ENCODE results near the gene ACOX1. TPM values are rescaled to one million over a fixed set of nuclear protein-coding genes. Genes with fewer than 3 reads are reported as not detected.

Gene ACOX1
- total RNA-seq, 1 donor from 2014 or later: 65.8 TPM

DNA sequence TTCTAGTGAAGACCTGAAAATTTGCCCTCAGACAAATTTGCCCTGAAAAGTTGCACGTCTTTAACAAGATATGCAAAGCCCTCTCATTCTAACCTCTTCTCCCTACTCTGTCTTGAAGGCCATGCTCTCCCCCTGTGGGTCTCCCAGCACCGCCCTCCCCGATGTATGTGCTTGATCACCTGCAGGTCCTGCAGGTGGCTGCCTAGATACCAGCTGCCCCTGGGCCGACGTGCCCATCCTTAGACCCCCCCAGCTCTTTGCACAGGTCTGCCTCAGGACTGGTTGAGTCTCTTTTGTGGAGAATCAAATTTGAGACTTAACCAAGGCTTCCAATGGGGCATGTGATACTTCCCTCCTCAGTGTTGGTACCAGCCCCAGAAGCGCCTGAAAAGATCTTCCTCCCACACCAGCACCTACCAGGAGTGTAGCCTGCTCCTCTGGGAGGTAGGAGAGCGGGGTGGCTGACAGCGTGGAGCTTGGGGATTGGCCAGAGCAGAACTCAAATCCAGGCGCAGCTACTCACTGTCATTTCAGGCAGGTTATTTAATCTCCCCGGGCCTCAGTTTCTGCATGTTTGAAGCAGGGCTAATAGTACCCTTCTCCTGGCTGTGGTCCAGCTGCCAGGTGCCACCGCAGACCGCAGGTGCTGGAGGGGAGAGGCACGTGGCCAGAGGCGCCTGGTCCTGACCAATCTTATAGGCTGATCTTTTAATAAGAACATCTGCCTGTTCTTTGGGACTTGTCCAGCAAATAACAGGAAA, 69.7 kb downstream of the ACOX1 start:
- no peak for DNase-seq (ENCODE audit: low read depth, low spot score)

DNA sequence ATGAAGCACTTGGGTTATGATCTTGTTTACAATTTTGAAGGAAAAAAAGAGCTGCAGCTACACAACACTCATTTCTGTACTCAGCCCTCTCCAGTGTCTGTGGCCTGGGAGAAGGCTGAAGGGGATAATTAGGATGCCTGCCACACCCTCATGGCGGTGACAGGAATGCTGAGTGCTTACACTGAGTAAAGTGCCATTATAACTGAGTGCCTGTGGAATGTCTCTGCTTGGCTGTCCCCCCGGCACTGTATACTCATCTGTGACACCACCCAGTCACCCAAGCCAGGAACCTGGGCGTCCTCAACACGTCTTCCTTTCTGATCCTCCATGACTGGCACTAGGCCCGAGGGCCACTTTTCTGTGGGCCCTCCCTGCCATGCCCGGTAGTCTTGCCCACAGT, 70.8 kb downstream of the ACOX1 start:
- DNase-seq (ENCODE audit: low read depth, low spot score): no peak

DNA sequence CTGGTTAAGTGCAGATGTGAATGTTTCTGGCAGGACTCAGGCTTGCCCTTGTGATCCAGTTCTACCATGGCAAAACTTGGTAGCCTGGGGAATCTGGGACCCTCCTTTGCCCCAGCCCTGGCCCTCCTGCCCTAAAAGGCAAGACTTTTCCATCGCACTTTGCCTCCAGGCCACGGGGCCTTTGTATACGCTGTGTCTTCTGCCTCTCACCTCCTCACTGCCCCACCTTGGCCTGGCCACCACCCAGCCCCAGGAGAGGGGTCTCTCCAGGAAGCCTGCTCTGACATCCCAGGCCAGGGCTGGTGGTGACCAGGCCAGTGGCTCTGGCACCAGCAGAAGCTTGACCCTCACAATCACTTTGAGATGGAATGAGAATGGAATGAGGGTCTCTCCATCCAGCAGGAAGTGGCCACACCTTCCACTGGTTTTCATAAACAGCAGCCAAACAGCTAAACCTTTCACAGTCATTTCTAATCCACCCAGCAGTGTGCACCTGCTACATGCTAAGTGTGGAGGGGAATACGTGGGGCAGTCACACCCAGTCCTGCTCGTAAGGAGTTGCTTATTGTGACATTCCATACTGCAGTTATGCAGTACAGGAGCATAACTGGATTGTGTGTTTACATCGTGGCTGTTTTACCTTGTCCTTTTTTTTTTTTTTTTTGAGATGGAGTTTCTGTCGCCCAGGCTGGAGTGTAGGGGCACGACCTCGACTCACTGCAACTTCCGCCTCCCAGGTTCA, 72.7 kb downstream of the ACOX1 start:
- DNase-seq (ENCODE audit: low read depth, low spot score): no peak

- DNase-seq (ENCODE audit: low read depth, low spot score): peak; percentile 76
These were observed 74.0 kb downstream of the ACOX1 start, which contains the start of gene MRPL38 for GRCh38 chr17:75904749-75905521. TSS of gene MRPL38 (minus strand) at chr17:75904884. CDS start at chr17:75904875, 9 bp downstream.

GRCh38 chr17:75902406-75902805, 76.6 kb downstream of the ACOX1 start:
- DNase-seq (ENCODE audit: low read depth, low spot score): no peak

GRCh38 chr17:75901727-75902126, 77.2 kb downstream of the ACOX1 start:
- no peak for DNase-seq (ENCODE audit: low read depth, low spot score)

DNA sequence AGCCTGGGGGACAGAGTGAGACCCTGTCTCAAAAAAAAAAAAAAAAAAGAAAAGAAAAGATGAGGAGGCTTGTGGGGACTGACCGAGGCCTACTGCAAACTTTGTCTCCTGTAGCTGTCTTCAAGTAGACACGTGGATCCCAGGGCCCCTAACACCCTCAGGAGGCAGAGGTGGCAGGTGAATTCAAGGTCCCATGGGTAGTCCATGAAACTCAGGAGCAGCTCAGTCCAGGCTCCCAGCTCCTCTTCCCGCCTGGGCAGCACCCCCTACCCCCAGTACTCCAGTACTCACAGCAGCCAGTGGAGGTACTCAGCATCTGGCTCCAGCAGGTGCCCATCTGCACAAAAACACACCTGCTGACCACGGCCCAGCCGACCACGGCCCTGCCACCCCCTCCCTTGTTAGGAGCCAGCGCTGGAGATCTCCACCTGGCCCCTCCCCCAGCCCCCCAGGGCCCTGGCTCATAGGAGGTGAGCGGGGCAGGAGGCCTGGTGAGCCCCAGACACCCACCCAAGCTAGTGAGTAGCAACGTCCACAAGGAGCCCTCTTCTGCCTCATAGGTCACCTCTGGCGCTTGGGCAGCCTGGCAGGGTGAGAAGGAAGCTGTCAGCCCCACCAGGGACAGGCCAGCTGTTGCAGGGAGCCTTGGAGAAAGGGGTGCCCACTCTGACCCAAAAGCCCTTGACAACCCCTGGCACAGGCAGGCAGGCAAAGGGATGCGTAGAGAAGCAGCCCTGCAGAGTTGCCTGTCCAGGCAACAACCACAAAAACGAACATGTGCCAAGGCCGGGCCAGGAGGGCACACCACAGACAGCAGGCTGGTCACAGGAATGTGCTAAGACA, 78.1 kb downstream of the ACOX1 start:
- DNase-seq (ENCODE audit: low read depth, low spot score): no peak

GRCh38 chr17:75899767-75900468, 79.0 kb downstream of the ACOX1 start:
- DNase-seq (ENCODE audit: low read depth, low spot score): no peak

GRCh38 chr17:75899353-75899752, 79.6 kb downstream of the ACOX1 start:
- no peak for DNase-seq (ENCODE audit: low read depth, low spot score)

GRCh38 chr17:75898791-75899190, 80.2 kb downstream of the ACOX1 start:
- no peak for DNase-seq (ENCODE audit: low read depth, low spot score)

DNA sequence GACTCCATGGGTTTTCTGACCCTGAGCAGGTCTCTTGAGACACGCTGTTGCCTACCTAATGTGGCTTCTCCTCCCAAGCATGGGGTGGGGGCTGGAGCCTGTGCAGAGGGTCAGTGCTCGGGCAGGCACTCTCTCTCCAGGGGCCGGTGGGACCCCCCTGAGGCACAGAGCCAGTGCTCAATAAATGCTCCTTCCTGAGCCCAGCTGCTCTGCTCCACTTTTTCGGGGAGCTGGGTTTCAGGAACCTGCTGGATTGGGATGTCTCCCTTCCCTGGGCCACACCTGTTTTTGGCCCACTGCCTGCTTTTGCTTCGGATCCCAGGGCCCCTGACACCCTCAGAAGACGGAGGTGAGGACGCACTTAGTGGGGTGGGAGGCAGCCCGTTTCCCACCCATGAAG, 80.9 kb downstream of the ACOX1 start:
- DNase-seq (ENCODE audit: low read depth, low spot score): no peak

DNA sequence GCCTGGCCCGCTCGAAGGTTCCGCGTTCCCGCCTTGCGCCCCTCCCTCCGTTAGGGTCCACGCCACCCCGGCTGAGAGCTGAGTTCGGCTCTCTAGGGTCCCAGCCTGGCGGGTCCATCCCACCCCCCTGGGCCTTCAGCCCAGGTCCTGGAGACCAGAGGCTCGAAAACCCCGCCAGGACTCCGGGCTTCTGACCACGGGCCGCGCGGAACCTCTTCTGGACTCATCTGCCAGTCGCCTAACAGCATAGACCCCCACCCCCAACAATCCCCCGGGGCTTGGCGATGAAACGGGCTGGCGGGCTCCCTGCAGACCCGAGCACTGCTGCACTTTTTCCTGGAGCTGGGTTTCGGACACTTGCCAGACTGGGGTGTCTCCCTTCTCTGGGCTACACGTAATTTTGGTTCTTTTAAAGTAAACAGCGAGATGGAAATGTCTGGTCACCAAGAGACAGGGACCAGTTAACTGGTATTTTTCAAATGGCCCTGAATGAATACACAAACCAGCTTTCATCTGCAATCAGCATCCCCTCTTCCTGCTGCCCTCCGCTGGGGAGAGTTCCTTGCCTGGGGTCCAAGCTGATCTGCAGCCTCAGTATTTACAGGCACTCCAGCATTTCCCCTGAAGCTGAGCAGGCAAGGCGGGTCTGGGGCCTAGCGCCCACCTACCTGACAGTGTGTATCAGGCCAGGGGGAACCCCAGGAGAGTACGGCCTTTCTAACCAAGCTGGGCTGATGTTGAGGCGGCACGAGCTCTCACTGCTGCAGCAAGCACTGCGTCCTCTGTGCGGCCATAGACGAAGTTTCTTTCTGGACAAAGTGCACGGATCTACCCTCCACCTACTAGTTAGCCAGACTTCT, 81.6 kb downstream of the ACOX1 start:
- no peak for DNase-seq (ENCODE audit: low read depth, low spot score)

DNA sequence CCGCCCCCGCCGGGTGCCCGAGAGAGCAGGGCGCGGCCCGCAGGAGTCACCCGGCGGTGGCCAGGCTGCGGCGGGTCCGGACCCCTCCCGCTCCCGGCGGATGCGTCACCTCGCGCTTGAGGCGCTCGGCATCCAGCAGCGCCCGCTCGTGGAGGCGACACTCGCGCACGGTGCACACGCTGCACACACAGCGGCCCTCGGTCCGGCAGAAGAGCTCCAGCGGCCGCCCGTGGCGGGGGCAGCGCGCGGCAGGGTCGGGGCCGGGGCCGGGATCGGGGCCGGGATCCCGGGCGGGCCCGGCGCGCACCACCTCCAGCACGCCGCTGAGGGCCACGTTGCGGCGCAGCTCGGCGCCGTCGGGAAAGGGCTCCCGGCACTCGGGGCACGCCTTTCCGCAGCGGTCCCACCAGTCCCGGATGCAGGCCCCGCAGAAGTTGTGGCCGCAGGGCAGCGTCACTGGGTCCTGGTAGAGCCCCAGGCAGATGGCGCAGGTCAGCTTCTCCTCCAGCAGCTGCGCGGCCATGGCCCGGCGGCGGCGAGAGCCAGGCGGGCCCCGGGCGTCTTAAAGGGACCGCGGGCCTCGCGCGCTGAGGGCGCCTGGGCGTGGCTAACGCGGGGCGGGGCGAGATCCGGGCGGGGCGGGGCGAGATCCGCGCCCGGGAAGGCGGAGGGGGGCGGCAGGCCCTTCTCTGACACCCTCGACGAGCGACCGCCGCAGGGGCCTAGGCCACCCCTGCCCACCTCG, 82.4 kb downstream of the ACOX1 start, which contains the start of gene TRIM65:
TSS of gene TRIM65 (minus strand) at position 537 of the 745 bp plus-strand sequence. CDS start at position 523, 14 bp downstream.
- DNase-seq (ENCODE audit: low read depth, low spot score): peak; percentile 39

DNA sequence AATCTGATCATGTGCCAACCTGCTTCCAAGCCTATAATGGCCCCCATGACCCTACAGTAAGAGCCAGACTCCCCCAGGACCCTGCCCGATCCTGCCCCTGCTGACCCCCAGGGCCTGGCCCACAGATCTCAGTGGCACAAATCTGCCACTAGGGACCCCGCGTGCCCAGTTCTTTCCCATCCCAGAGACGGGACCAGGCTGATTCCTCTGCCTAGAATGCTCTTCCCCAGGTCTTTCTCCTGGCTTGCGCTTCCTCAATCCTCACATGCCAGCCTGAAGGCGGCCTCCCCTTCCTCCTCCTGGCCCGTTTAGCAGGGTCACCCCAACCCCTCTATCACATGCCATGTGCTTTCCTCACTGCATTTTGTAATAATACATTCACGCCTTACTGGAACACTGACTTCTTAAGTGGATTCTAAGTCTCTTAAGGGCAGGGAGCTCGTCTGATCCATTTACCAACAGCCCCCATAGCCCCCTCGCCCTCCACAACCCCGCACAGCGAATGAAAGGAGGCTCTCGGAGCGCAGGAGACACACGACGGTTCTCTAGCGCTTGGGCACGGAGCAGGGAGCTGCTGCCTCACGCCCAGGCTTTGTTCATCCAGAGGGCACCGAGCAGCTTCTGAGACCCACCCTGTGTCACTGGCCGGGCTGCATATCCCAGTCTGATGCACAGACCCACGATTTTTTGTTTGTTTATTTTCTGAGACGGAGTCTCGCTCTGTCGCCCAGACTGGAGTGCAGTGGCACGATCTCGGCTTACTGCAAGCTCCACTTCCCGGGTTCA, 83.4 kb downstream of the ACOX1 start:
- no peak for DNase-seq (ENCODE audit: low read depth, low spot score)

- DNase-seq (ENCODE audit: low read depth, low spot score): no peak
These were observed 84.8 kb downstream of the ACOX1 start for GRCh38 chr17:75894049-75894733.

GRCh38 chr17:75893305-75894048, 85.5 kb downstream of the ACOX1 start:
- no peak for DNase-seq (ENCODE audit: low read depth, low spot score)

Data from pulmonary artery endothelial cell (primary cell).